ENCODE results near the gene SRBD1.

DNA sequence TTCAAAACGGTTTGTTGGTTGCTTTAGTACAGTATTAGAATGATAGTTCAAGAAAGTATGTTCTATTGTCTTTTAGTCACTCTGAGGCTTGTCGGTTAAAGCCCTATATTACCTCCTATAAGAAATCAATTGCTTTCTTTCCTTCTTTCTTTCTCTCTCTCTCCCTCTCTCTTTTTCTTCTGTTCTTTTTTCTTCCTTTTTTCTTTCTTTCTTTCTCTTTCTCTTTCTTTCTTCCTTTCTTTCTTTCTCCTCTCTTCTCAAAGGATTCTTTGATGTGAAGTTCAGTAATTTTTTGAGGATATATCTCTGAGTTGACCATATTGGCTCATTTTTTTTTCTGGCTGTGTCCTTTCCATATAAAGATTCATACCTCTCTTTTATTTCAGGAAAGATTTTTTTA is 249.4 kb downstream of the SRBD1 start:
- TF ChIP-seq, protein P1, sequence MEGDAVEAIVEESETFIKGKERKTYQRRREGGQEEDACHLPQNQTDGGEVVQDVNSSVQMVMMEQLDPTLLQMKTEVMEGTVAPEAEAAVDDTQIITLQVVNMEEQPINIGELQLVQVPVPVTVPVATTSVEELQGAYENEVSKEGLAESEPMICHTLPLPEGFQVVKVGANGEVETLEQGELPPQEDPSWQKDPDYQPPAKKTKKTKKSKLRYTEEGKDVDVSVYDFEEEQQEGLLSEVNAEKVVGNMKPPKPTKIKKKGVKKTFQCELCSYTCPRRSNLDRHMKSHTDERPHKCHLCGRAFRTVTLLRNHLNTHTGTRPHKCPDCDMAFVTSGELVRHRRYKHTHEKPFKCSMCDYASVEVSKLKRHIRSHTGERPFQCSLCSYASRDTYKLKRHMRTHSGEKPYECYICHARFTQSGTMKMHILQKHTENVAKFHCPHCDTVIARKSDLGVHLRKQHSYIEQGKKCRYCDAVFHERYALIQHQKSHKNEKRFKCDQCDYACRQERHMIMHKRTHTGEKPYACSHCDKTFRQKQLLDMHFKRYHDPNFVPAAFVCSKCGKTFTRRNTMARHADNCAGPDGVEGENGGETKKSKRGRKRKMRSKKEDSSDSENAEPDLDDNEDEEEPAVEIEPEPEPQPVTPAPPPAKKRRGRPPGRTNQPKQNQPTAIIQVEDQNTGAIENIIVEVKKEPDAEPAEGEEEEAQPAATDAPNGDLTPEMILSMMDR (IDR thresholded peaks at IDR 0.05): no peak
- TF ChIP-seq JUNB (IDR thresholded peaks at IDR 0.05): no peak
- no peak for TF ChIP-seq SMC3 (IDR thresholded peaks at IDR 0.05)
- no peak for TF ChIP-seq NPAS2 (CRISPR knock-in tag; IDR thresholded peaks at IDR 0.05; ENCODE audit: borderline replicate concordance)
